ENCODE data around the gene IP6K3. TPM values are rescaled to one million over a fixed set of nuclear protein-coding genes. Genes with fewer than 3 reads are reported as not detected.

The IP6K3 gene
- total and polyA plus RNA-seq, 4 experiments from 2014 or later = not detected

- ChIA-PET CTCF (ENCODE audit: partially characterized antibody) (interaction anchor here (1.6 to 2.8 kb wide), 3 partner anchors 8 to 67 kb away, joined by 4 to 9 read pairs (median 7); partner anchors contain the start of gene UQCC2), POLR2A (ENCODE audit: partially characterized antibody) (interaction anchor here (1.0 to 5.3 kb wide), 3 partner anchors 10 to 129 kb away, joined by 3 to 35 read pairs (median 3); partner anchors contain the start of gene LEMD2)
- H3K27ac Mint-ChIP-seq = no peak overlapping the region
- peaks cover 8 to 14% (median 11%) of the 10 kb centered on the region in 4 donors for H3K4me1 Mint-ChIP-seq
- no peak for DNase-seq
- Histone ChIP-seq H3K4me1 (ENCODE audit: insufficient read depth, low read length) (peaks cover under 1% of the 10 kb centered on the region), H3K4me3 (ENCODE audit: low read length in 2 of 2) (no peak overlapping the region), H3K36me3 (ENCODE audit: insufficient read depth, low read length) (peaks cover 94% of the 10 kb centered on the region), H3K9me3 (ENCODE audit: control insufficient read depth in 1 of 2, low read length in 2 of 2) (no peaks in the 10 kb centered on the region), H3K27me3 (ENCODE audit: insufficient read depth, low read length) (no peaks in the 10 kb centered on the region), H3K27ac (ENCODE audit: low read depth, low read length) (no peak overlapping the region)
- H3K27me3 Mint-ChIP-seq = no peaks in the 10 kb centered on the region
- H3K4me3 Mint-ChIP-seq = no peak overlapping the region
- intact Hi-C loops (cut with micrococcal nuclease) = no loop called here
- no peaks in the 10 kb centered on the region for H3K9me3 Mint-ChIP-seq
- peaks cover 57 to 83% of the 10 kb centered on the region in 2 donors for H3K36me3 Mint-ChIP-seq
These were observed 31.9 kb upstream of the IP6K3 start for GRCh38 chr6:33778444-33779121.

- Mint-ChIP-seq H3K9me3 (no peaks in the 10 kb centered on the region), H3K4me3 (no peak overlapping the region), H3K27me3 (no peaks in the 10 kb centered on the region), H3K36me3 (peaks cover 50 to 81% of the 10 kb centered on the region in 2 donors), H3K27ac (peak overlapping the region in 1 of 7 donors; percentile 22), H3K4me1 (peaks cover 9 to 12% (median 11%) of the 10 kb centered on the region in 4 donors)
- Histone ChIP-seq H3K36me3 (ENCODE audit: insufficient read depth, low read length) (peaks cover 94% of the 10 kb centered on the region), H3K4me3 (ENCODE audit: low read length in 2 of 2) (no peak overlapping the region), H3K9me3 (ENCODE audit: control insufficient read depth in 1 of 2, low read length in 2 of 2) (no peaks in the 10 kb centered on the region), H3K4me1 (ENCODE audit: insufficient read depth, low read length) (no peaks in the 10 kb centered on the region), H3K27ac (ENCODE audit: low read depth, low read length) (no peak overlapping the region), H3K27me3 (ENCODE audit: insufficient read depth, low read length) (no peaks in the 10 kb centered on the region)
- ChIA-PET CTCF (ENCODE audit: partially characterized antibody) (interaction anchor here (1.6 to 2.8 kb wide), 3 partner anchors 7 to 66 kb away, joined by 4 to 9 read pairs (median 7); partner anchors contain the start of gene UQCC2), POLR2A (ENCODE audit: partially characterized antibody) (interaction anchor here (1.0 to 5.3 kb wide), 2 partner anchors 11 to 130 kb away, joined by 3 to 35 read pairs; partner anchors contain the start of gene LEMD2)
- DNase-seq = no peak
- intact Hi-C loops (cut with micrococcal nuclease) = no loop called here
These were observed 31.0 kb upstream of the IP6K3 start for GRCh38 chr6:33777398-33778388.

- H3K27ac ChIP-seq (ENCODE audit: low read depth, low read length) = no peak overlapping the region
- Mint-ChIP-seq H3K36me3 (peaks cover 43 to 78% of the 10 kb centered on the region in 2 donors), H3K4me1 (peaks cover under 1 to 12% (median 9%) of the 10 kb centered on the region in 4 donors), H3K27ac (no peak overlapping the region), H3K9me3 (no peaks in the 10 kb centered on the region), H3K4me3 (no peak overlapping the region), H3K27me3 (no peaks in the 10 kb centered on the region)
- DNase-seq = no peak
- H3K4me3 ChIP-seq (ENCODE audit: low read length in 2 of 2) = no peak overlapping the region
- ChIA-PET POLR2A (ENCODE audit: partially characterized antibody) (interaction anchor here (0.8 to 5.3 kb wide), 2 partner anchors 10 to 11 kb away, joined by 3 to 35 read pairs; partner anchors contain the start of gene LEMD2), CTCF (ENCODE audit: partially characterized antibody) (interaction anchor here (0.6 to 1.8 kb wide), 4 partner anchors 11 to 572 kb away, joined by 3 to 4 read pairs (median 4); partner anchors contain the start of gene UQCC2)
- H3K4me1 ChIP-seq (ENCODE audit: insufficient read depth, low read length) = peaks cover 3% of the 10 kb centered on the region
- H3K36me3 ChIP-seq (ENCODE audit: insufficient read depth, low read length) = peaks cover 90% of the 10 kb centered on the region
- no peaks in the 10 kb centered on the region for H3K27me3 ChIP-seq (ENCODE audit: insufficient read depth, low read length)
- no peaks in the 10 kb centered on the region for H3K9me3 ChIP-seq (ENCODE audit: control insufficient read depth in 1 of 2, low read length in 2 of 2)
- intact Hi-C loops (cut with micrococcal nuclease) = no loop called here
These were observed 30.1 kb upstream of the IP6K3 start for GRCh38 chr6:33776764-33777163.

GRCh38 chr6:33776186-33776585 is 29.5 kb upstream of the IP6K3 start:
- H3K9me3 ChIP-seq (ENCODE audit: control insufficient read depth in 1 of 2, low read length in 2 of 2) = no peaks in the 10 kb centered on the region
- Mint-ChIP-seq H3K27ac (peak overlapping the region in 1 of 7 donors; percentile 72), H3K4me1 (peaks cover 7 to 15% (median 10%) of the 10 kb centered on the region in 4 donors), H3K4me3 (no peak overlapping the region), H3K27me3 (no peaks in the 10 kb centered on the region), H3K36me3 (peaks cover 42 to 78% of the 10 kb centered on the region in 2 donors), H3K9me3 (no peaks in the 10 kb centered on the region)
- H3K4me1 ChIP-seq (ENCODE audit: insufficient read depth, low read length) = peaks cover 6% of the 10 kb centered on the region
- ChIA-PET POLR2A (ENCODE audit: partially characterized antibody) (interaction anchor here (0.8 to 5.3 kb wide), 2 partner anchors 10 to 12 kb away, joined by 3 to 35 read pairs; partner anchors contain the start of gene LEMD2), CTCF (ENCODE audit: partially characterized antibody) (interaction anchor here (0.8 to 1.2 kb wide), 2 partner anchors 10 to 11 kb away, joined by 3 read pairs; no protein-coding TSS in a partner anchor)
- H3K36me3 ChIP-seq (ENCODE audit: insufficient read depth, low read length) = peaks cover 86% of the 10 kb centered on the region
- H3K27me3 ChIP-seq (ENCODE audit: insufficient read depth, low read length) = no peaks in the 10 kb centered on the region
- no peak overlapping the region for H3K27ac ChIP-seq (ENCODE audit: low read depth, low read length)
- no peak overlapping the region for H3K4me3 ChIP-seq (ENCODE audit: low read length in 2 of 2)
- intact Hi-C loops (cut with micrococcal nuclease) = no loop called here
- no peak for DNase-seq

- H3K27ac Mint-ChIP-seq = peak overlapping the region in 2 of 7 donors; percentile 19 to 22
- no peak overlapping the region for H3K4me3 Mint-ChIP-seq
- no peak for DNase-seq
- ChIA-PET POLR2A (ENCODE audit: partially characterized antibody) (no interaction called here), CTCF (ENCODE audit: partially characterized antibody) (no interaction called here)
- H3K4me1 ChIP-seq (ENCODE audit: insufficient read depth, low read length) = peaks cover 6% of the 10 kb centered on the region
- peaks cover 72% of the 10 kb centered on the region for H3K36me3 ChIP-seq (ENCODE audit: insufficient read depth, low read length)
- H3K9me3 Mint-ChIP-seq = no peaks in the 10 kb centered on the region
- peaks cover 6 to 14% (median 10%) of the 10 kb centered on the region in 4 donors for H3K4me1 Mint-ChIP-seq
- no peaks in the 10 kb centered on the region for H3K27me3 Mint-ChIP-seq
- H3K27me3 ChIP-seq (ENCODE audit: insufficient read depth, low read length) = no peaks in the 10 kb centered on the region
- intact Hi-C loops (cut with micrococcal nuclease) = no loop called here
- no peak overlapping the region for H3K27ac ChIP-seq (ENCODE audit: low read depth, low read length)
- peaks cover 30 to 67% of the 10 kb centered on the region in 2 donors for H3K36me3 Mint-ChIP-seq
- H3K4me3 ChIP-seq (ENCODE audit: low read length in 2 of 2) = no peak overlapping the region
- no peaks in the 10 kb centered on the region for H3K9me3 ChIP-seq (ENCODE audit: control insufficient read depth in 1 of 2, low read length in 2 of 2)
These were observed 28.1 kb upstream of the IP6K3 start for GRCh38 chr6:33774774-33775173.

GRCh38 chr6:33772902-33773472 is 26.3 kb upstream of the IP6K3 start:
- DNase-seq = no peak
- H3K4me1 ChIP-seq (ENCODE audit: insufficient read depth, low read length) = peaks cover 6% of the 10 kb centered on the region
- H3K27ac ChIP-seq (ENCODE audit: low read depth, low read length) = no peak overlapping the region
- Mint-ChIP-seq H3K4me1 (peaks cover 10 to 15% (median 13%) of the 10 kb centered on the region in 4 donors), H3K27ac (peak overlapping the region in 4 of 7 donors; percentile 21 to 67 (median 44)), H3K4me3 (no peak overlapping the region), H3K36me3 (peaks cover 17 to 52% of the 10 kb centered on the region in 2 donors), H3K9me3 (no peaks in the 10 kb centered on the region), H3K27me3 (no peaks in the 10 kb centered on the region)
- H3K9me3 ChIP-seq (ENCODE audit: control insufficient read depth in 1 of 2, low read length in 2 of 2) = no peaks in the 10 kb centered on the region
- ChIA-PET CTCF (ENCODE audit: partially characterized antibody) (interaction anchor here (1.0 to 10.1 kb wide), 7 partner anchors 11 to 382 kb away, joined by 3 to 225 read pairs (median 4); partner anchors contain the start of gene UQCC2), POLR2A (ENCODE audit: partially characterized antibody) (interaction anchor here (4.2 kb wide), 1 partner anchor 15 kb away, joined by 26 read pairs; the partner anchor contains the start of gene LEMD2)
- no peak overlapping the region for H3K4me3 ChIP-seq (ENCODE audit: low read length in 2 of 2)
- peaks cover 54% of the 10 kb centered on the region for H3K36me3 ChIP-seq (ENCODE audit: insufficient read depth, low read length)
- H3K27me3 ChIP-seq (ENCODE audit: insufficient read depth, low read length) = no peaks in the 10 kb centered on the region
- intact Hi-C loops (cut with micrococcal nuclease) = no loop called here

Data from CD4-positive, alpha-beta memory T cell (primary cell).